Measurements from ENCODE around the gene RBM33.
"Not testable (repeated sequence)": the region's sequence is repeated elsewhere in the genome, so short reads cannot be mapped to it uniquely, and the experiment has no call there.

The RBM33 gene

DNA sequence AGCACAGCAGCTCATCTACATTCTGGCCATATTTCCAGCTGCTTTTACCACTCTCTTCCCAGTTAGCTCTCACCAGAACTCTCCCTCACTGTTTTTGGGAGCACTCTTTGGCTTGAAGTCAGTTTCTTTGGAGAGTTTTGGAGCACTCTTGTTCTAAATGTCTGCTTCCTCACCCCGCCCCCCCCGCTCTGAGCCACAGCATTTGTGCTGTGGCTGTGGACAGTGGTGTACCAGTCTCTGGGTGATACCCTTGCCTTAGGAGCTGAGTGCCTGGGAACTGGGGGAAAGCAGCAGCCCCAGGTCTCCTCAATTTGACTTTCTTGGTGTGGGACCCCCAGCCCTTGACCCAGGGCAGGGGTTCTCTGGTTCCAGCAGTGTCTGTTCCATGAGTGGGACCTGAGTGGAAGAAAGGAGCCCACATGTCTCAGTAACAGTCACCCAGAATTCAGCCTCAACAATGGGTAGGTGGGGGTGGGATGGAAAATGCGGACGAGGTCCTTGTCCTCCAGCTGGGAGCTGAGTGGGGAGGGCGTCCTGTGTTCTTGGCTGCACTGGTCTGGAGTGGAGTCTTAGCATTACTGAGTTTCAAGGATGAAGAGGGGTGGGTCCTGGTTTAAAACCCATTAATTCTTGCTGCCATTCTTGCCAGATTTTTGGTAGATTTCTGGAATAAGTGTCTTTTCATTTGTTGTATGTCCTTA, 18.0 kb downstream of the RBM33 start:
- no peak for DNase-seq (ENCODE audit: low read depth)

DNA sequence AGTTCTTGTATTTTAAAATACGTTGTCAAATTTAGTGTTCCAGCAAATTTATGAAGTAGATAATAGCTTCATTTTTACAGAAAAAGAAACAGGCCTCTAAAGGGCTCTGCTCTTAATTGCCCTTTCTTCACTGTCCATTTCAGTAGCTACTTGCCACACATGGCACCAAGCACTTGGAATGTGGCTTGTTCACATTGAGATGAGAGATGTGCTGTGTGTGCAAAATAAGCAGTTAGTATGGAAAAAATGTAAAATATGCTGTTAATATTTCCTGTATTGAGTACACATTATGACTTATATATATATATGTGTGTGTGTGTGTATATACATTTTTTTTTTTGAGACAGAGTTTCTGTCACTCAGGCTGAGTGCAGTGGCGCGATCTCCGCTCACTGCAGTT, 19.5 kb downstream of the RBM33 start:
- no peak for DNase-seq (ENCODE audit: low read depth)

DNA sequence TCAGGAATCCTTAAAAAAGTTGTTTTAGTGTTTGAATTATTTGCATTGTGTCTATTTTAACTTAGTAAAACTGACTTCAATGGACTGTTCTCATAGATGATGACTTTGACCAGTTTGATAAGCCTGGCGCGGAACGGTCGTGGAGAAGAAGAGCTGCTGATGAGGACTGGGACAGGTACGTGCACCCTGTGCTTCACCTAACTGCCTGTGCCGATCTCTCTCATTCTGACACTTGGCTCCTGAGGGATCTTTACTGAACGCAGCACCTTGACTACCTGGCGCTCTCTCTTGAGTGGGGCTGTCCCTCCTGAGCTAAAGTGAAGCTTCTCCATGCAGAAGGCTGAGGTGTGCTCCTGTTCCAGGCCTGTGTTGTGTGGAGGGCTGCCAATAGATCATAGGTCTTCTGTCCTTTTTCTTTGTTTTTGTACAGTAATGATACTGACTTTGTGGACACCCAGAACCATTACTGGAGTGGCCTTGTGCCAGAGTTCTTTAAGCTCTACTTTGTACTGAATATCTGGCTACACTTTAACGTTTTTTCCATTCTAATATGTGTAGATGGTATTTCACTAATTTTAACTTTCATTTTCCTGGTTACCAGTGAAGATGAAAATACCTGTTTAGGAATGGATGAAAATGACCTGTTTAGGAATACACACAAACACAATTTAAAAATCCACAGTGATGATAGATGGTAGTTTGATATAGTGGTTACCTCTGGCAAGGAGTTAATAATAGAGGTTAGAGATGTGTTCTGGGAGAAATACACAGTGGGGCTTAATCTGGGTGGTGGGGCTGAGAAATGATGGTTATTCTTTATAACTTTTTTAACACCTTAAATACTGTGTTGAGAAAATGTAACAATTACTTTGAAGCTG, 20.9 kb downstream of the RBM33 start:
- no peak for DNase-seq (ENCODE audit: low read depth)

DNA sequence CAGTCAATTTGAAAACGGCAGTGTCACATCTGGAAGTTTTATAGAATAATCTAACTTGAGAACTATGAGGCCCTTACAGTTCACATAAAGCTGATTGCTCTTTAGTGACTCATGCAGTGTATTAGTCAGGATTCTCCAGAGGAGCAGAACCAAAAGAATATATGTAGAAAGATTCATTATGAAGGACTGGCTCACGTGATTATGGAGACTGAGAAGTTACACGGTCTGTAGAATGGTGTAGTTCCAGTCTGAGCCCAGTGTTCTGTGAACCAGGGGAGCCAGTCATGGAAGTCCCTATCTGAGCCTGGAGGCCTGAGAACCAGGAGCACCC, 21.5 kb downstream of the RBM33 start:
- DNase-seq (ENCODE audit: low read depth), result no peak

DNA sequence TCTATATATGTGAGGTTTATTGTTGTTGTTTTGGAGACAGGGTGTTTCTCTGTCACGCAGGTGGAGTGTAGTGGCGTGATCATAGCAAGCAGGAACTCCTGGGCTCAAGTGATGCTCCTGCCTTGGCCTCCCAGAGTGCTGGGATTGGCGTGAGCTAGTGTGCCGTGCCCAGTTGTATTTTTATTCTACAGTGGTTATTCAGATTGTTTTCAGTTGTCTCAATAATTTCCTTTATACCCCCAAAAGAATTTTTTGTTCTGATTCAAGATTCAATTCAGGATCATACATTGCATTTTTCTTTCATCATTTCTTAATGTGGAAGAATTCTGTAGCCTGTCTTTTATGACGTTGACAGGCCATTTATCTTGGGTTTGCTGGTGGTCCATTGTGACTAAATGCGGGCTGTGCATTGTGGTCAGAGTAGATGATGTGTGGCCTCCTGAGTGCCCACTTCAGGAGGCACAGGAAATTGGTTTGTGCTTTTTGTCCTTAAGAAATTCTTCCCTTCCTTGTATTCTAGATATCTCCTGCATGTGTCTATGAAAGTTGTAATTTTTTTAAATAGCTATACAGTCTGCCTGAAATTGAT, 22.9 kb downstream of the RBM33 start:
- DNase-seq (ENCODE audit: low read depth), result no peak

DNA sequence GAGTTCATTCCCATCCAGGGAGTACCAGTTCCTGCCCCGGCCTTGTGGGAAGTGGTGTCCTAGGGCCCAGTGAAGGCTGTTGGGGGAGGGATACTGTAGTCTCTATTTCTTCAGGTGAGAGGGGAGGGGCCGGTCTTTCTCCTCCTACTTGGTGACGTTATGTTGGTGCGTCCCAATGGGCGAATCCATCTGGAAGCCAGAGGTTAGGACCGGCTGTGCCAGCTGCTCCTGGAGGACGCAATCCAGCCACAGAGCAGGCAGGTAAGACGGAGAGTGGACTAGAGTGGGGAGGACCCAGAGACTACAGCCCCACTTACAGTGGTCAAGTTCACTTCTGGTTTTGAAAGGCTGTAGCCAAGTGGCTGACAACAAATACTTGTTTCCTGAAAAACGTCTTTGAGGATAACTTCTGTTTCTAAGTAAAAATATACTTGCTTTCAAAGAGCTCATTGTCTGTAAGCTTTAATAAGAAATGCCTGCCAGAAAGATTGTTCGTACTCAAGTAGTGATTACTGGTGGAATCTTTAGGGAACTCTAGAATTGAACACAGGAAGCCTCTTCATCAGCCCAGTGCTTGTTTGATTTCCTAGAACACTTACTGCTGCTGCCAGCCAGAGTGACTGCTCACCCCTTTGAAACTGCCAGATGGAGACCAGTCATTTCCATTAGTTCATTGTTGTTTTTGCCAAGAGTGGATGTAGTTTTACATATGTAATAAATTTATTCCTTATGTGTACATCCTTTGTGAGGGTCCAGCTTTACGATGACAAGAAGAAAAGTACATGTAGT, 25.4 kb downstream of the RBM33 start:
- no peak for DNase-seq (ENCODE audit: low read depth)

DNA sequence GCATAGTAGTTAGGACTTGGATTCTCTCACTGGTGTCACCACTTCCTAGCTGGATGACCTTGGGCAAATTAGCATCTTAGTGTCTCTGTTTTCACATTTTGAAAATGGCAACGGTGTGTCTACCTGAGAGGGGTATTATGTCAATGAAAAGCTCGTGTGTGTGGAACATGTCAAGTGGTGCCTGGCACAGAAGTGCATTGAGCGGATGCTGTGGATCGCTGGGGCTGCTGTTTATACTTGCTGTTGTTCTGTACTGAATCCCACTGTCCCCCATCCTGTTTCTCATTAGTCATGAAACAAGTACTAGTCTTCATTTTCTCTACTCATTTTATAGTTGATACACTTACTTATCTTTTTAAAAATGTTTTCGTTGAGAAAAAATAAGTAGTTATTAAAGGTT, 26.1 kb downstream of the RBM33 start:
- DNase-seq (ENCODE audit: low read depth), result no peak

DNA sequence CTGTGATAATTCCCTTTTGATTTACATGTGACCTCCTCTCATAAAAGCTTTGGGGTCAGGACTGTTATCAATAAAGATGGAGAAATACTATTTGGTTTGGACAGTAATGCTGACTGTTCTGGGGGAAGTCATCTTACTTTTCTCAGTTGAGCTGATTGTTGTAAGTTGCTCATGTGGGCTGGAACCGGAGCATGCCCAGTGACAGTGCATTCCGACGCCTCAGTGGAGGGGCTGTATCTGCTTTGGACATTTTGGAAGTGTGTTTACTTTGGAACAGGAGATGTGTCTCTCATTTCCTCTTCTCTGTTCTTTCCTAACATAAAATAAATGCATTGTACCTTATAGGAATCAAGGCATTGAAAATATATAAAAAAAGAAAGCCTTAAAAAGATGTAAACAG, 30.1 kb downstream of the RBM33 start:
- no peak for DNase-seq (ENCODE audit: low read depth)

DNA sequence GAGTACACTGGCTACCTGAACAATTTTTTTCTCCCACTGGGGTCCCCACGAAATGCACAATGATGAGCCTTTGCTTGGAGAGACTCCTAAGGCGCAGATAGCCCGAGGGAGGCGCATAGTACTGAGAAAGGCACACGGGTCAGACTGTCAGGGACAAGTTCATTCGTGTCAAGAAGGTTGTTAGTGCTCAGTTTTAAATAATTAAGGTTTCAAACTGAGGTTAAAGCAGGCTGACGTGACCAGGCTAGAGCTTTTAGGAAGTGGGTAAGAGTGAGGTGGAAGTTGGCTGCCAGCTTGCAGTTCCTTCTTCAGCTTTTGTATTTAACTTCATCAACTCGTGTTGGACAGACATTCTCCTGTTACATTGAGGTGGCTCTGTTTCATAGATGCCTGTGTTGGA, 31.6 kb downstream of the RBM33 start:
- DNase-seq (ENCODE audit: low read depth), result no peak

DNA sequence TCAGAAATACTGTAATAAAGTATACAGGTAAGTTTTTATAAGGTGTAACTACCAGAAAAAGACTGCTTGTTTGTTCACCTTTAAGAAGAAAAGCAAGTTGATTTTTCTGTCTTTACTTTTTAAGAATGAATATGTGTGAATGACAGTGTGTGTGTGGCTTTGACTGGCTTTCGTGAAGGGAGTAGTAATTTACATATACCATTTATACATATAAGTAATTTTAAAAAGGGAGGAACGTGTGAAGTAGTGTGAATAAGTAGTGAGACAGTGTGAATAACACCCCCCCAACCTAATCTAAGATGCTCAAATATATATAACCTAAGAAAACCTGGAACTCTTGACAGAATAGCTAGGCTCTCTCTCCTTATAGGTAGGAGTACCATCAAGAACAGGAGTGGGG, 33.2 kb downstream of the RBM33 start:
- DNase-seq (ENCODE audit: low read depth), result no peak

DNA sequence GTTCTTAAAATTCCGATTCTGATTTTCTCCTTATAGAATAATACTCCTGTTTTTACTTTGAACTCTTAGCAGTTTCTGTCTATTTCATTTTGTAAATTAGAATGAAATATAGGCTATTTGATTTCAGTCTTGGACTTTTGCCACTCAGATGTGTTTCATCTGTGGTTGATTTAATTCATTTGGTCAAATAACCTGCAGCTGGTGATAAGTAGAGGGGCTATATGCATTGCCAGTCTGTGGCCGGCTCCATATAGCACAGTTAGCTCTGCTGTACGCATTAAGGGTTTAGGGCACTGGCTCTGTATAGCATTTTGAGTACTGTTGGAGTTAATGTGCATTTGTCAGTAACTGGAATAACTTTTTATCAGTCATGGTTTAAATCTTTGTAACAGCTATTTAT, 35.7 kb downstream of the RBM33 start:
- DNase-seq (ENCODE audit: low read depth), result no peak

DNA sequence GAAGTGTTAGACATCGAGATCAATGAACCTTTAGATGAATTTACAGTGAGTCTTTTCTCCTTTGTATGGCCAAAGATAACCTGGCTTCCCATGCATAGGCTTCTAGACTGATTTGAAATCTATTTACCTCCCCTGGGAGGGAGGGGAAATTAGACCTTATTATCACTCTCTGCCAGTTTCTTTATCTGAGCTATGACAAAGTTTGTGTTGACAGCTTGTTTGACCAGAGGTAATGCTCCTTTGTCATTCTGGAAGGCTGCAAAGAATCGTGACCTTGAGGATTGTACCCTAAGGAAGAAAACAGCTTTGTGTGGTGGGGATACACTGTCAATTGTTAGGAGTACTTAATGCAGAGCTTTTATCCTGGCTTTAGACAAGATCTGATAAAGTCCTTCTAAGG, 36.4 kb downstream of the RBM33 start:
- DNase-seq (ENCODE audit: low read depth), result no peak

DNA sequence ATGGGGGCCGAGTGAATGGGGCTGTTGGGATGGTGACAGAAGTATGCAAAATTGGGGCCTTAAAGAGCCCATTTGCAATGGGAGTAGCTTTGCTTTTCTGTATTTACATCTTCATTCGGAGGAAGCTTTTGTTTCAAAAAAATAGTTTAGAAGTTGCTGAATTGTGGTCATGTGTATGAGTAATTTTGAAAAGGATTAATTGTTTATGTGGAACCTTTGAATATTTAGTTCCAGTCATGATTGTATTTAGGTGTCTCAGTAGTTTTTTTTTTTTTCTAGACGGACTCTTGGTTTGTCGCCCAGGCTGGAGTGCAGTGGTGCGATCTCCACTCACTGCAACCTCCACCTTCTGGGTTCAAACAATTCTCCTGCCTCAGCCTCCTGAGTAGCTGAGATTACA, 37.2 kb downstream of the RBM33 start:
- no peak for DNase-seq (ENCODE audit: low read depth)

DNA sequence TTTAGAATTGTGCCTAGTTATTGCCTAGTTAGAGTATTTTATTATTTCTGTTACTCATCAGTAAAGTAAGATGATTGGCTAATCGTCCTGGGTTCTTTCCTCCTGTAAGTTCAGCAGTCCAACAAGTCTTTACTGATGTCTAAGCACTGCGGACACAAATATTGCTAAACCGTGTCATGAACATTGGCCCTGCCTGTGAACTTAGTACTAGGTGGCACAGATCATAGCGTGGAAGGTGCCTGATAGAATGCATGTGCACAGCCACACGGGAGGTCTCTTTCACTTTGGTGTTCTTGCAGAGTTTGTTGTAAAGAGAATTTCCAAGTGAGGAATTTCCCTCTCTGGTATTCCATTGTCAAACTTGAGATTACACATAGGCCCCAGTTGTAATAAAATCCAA, 38.0 kb downstream of the RBM33 start:
- DNase-seq (ENCODE audit: low read depth), result no peak

DNA sequence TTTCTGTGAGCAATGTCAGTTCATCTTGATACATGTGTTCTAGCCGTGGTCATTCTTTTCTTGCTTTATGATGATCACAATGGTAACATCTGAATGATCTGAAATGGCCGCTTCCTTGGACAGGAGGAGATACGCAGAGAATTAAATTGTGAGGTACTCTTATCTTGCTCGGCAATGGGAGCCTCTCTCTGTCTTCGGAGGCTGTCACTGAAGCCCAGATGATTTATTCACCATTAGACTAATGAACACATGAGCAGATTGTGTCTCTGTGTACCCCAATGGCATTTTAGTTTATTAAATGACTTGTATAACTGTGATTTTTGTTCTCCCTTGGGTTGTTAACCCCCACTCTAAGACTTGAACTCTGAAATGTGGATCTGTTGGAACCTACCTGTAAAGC, 38.6 kb downstream of the RBM33 start:
- no peak for DNase-seq (ENCODE audit: low read depth)

DNA sequence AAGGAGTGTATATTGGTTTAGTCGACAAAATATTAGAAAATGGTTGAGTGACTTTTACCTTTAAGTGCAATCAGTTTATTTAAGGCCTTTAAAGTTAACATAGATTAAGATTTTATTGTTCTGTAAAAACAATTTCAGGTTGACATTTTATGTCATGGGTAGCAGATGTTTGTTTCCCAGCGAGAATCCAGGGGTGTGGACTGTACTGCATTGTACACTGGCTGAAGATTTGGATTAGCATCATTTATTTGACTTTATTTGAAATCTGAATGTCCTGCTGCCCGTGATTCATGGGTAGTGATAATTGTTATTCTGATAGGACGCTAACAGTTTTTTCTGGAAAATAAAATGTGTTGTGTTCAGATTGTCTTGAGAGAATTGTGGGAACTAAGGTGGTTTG, 39.3 kb downstream of the RBM33 start:
- no peak for DNase-seq (ENCODE audit: low read depth)

DNA sequence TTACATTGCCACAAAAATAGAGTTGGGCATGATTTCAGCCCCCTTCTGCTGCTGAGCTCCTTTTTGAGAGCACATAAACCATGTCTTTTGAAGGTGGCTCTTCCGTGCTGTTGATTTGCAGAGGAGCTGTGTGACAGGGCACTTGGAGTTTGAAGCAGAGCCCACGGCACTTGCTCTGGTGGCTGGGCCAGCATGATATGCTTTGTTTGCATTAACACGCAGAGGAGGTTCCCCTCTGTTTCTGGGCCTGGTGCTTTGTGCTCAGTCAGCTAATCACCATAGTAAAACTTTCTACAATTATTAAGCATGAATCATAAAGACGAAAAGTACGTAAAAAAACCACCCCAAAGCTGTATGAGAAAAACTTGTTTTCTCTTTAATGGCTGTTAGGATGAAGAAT, 40.1 kb downstream of the RBM33 start:
- DNase-seq (ENCODE audit: low read depth), result no peak

DNA sequence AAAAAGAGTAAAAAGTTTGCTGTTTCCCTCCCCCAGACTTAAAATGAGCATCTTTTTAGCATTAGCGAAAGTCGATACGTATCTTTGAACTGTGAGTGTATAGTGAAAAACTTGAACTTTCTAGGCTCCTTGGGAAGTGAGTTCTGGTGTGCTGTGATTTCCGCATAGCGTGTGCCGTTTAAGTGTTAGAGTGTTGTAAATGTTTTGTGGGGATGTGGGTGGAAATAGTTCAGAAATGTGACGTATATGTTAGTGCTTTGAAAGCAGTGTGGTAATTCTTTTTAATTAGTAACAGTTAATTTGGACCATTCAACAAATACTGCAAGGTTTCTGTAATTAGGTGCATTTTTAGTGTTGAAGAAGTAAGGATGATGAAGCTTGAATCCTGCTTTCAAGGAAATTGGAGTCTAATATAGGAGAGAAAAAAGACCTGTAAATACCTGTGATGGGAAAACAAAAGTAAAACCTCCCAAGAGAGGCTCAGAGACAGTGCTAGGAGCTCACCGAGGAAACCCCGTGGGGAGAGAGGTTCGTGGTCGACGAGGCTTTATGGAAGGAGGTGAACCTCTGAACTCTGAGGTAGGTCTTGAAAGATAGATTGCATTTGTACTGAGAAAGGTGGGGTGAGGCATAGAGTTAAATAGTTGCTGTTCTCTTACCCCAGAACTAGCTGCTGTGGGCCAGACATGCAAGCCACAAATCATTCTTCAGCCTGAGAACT, 40.8 kb downstream of the RBM33 start:
- DNase-seq (ENCODE audit: low read depth), result no peak

DNA sequence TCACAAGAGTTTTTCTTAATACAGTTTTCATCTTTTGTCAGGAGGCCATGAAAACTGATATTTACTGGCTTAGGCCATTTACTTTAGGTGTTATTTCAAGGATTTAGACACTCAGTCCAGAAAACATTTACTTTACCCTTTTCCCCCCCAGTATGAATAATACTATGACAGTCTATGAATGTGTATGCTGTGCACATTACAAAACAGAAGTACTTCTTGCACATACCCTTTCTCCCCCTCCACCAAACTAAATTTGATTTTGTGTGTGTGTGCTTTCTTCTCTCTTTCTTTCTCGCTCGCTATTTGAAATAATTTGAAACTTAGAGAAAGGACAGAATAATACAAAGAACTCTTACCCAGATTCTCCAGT, 41.3 kb downstream of the RBM33 start:
- DNase-seq (ENCODE audit: low read depth), result no peak

DNA sequence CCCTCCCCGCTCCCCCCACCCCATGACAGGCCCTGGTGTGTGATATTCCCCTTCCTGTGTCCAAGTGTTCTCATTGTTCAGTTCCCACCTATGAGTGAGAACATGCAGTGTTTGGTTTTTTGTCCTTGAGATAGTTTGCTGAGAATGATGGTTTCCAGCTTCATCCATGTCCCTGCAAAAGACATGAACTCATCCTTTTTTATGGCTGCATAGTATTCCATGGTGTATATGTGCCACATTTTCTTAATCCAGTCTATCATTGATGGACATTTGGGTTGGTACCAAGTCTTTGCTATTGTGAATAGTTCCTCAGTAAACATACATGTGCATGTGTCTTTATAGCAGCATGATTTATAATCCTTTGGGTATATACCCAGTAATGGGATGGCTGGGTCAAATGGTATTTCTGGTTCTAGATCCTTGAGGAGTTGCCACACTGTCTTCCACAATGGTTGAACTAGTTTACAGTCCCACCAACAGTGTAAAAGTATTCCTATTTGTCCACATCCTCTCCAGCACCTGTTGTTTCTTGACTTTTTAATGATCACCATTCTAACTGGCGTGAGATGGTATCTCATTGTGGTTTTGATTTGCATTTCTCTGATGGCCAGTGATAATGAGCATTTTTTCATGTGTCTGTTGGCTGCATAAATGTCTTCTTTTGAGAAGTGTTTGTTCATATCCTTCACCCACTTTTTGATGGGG, 42.3 kb downstream of the RBM33 start:
- DNase-seq (ENCODE audit: low read depth), result not testable (repeated sequence)

DNA sequence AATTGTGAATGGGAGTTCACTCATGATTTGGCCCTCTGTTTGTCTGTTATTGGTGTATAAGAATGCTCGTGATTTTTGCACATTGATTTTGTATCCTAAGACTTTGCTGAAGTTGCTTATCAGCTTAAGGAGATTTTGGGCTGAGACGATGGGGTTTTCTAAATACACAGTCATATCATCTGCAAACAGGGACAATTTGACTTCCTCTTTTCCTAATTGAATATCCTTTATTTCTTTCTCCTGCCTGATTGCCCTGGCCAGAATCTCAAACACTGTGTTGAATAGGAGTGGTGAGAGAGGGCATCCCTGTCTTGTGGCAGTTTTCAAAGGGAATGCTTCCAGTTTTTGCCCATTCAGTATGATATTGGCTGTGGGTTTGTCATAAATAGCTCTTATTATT, 43.8 kb downstream of the RBM33 start:
- not testable (repeated sequence) for DNase-seq (ENCODE audit: low read depth)

All from stimulated activated CD4-positive, alpha-beta T cell treated with anti-CD3 and anti-CD28 coated beads, Interleukin-2, amount 100 ng/mL, for 4 hours (primary cell).